H1 (cell line): ENCODE data around the gene TRIP13. TPM values are rescaled to one million over a fixed set of nuclear protein-coding genes. Genes with fewer than 3 reads are reported as not detected.

ENCODE experiments used
- CTCF ChIA-PET: fragments of 300-600 bp; sonication (Branson Sonifier 250); formaldehyde crosslinking; loops from one replicate; lab custom pipeline; 2021; ENCODE audit not compliant: partially characterized antibody; lab: Charles Lee
- POLR2A ChIA-PET: fragments of 300-600 bp; sonication (Branson Sonifier 250); formaldehyde crosslinking; loops from one replicate; lab custom pipeline; 2021; ENCODE audit warnings: inconsistent platforms; ENCODE audit not compliant: partially characterized antibody; lab: Charles Lee
- DNase-seq, 2 experiments: peaks; one replicate each; pipeline versions ENCODE4 v3.0.0 to v3.0.0-alpha.2; 2010 to 2022; ENCODE audit warnings: low spot score in 2 of 2, low read depth in 1 of 2, mixed read lengths in 1 of 2
- FAIRE-seq: peaks from 2 replicates; lab custom pipeline; 2011; peaks lifted over from hg19 to GRCh38; lab: Jason Lieb, UNC
- H2AFZ ChIP-seq: 2 replicates; pipeline ENCODE4 v1.8.1; 2012; ENCODE audit warnings: low read length, inconsistent platforms
- H2AK5ac ChIP-seq: 2 replicates; pipeline ENCODE4 v1.6.1; 2013; ENCODE audit warnings: low read depth, low read length
- H2BK120ac ChIP-seq: replicated peaks from 2 replicates; pipeline ENCODE3; 2013; ENCODE audit warnings: low read depth, low read length, inconsistent platforms
- H2BK12ac ChIP-seq: 2 replicates; pipeline ENCODE4 v1.6.1; 2013; ENCODE audit warnings: low read depth, low read length
- H2BK15ac ChIP-seq: 2 replicates; pipeline ENCODE4 v1.6.1; 2013; ENCODE audit warnings: low read length
- H2BK20ac ChIP-seq: 2 replicates; pipeline ENCODE4 v1.6.1; 2013; ENCODE audit warnings: low read length
- H2BK5ac ChIP-seq: 2 replicates; pipeline ENCODE4 v1.6.1; 2013; ENCODE audit warnings: low read depth, low read length
- H3K14ac ChIP-seq: 2 replicates; pipeline ENCODE4 v1.6.1; 2013; ENCODE audit warnings: inconsistent platforms; ENCODE audit not compliant: insufficient read length
- H3K18ac ChIP-seq: 2 replicates; pipeline ENCODE4 v1.6.1; 2013; ENCODE audit warnings: low read length; ENCODE audit errors: extremely low read depth
- H3K23ac ChIP-seq: 2 replicates; pipeline ENCODE4 v1.6.1; 2013; ENCODE audit warnings: inconsistent platforms; ENCODE audit not compliant: insufficient read length
- H3K23me2 ChIP-seq: 2 replicates; pipeline ENCODE4 v1.6.1; 2013; ENCODE audit warnings: low read depth, low read length
- H3K27ac ChIP-seq: 2 replicates; pipeline ENCODE4 v1.6.1; 2011; ENCODE audit warnings: low read depth, low read length, inconsistent platforms
- H3K27me3 ChIP-seq, 4 experiments: replicated peaks in 1 of 4; 1 replicate in 1 of 4; 2 replicates in 3 of 4; pipeline versions ENCODE4 v1.6.1 to v1.8.1; 2011 to 2013; ENCODE audit warnings: low read length in 3 of 4, mild to moderate bottlenecking in 3 of 4, inconsistent platforms in 2 of 4, mixed read lengths in 2 of 4, moderate library complexity in 1 of 4; ENCODE audit not compliant: control insufficient read depth in 3 of 4, insufficient read depth in 3 of 4; ENCODE audit errors: extremely low read depth in 1 of 4
- H3K36me3 ChIP-seq, 4 experiments: 2 replicates each; pipeline versions ENCODE4 v1.6.1 to v1.8.1; 2011 to 2013; ENCODE audit warnings: mild to moderate bottlenecking in 4 of 4, low read length in 3 of 4, moderate library complexity in 2 of 4, control low read depth in 1 of 4, inconsistent platforms in 1 of 4; ENCODE audit not compliant: insufficient read depth in 4 of 4, control insufficient read depth in 2 of 4
- H3K4ac ChIP-seq: replicated peaks from 2 replicates; pipeline ENCODE3; 2013; ENCODE audit warnings: low read length, low read depth, mixed read lengths, inconsistent platforms; ENCODE audit not compliant: insufficient read length
- H3K4me1 ChIP-seq, 4 experiments: replicated peaks in 1 of 4; 1 replicate in 1 of 4; 2 replicates in 3 of 4; pipeline versions ENCODE4 v1.6.1 to v1.8.1; 2011 to 2013; ENCODE audit warnings: low read length in 3 of 4, inconsistent platforms in 2 of 4, mixed read lengths in 1 of 4; ENCODE audit not compliant: insufficient read depth in 4 of 4, control insufficient read depth in 3 of 4
- H3K4me2 ChIP-seq, 2 experiments: 2 replicates each; pipeline versions ENCODE4 v1.6.1 to v1.8.1; 2011 to 2013; ENCODE audit warnings: low read depth in 2 of 2, low read length in 2 of 2, control low read depth in 1 of 2, inconsistent platforms in 1 of 2, mild to moderate bottlenecking in 1 of 2; ENCODE audit not compliant: insufficient read depth in 1 of 2
- H3K4me3 ChIP-seq, 4 experiments: fragments of 200-600, 300-600 bp in 1 of 4; sonication (generic), shearing (Covaris generic), sonication (Bioruptor Twin) in 1 of 4; 2 replicates each; pipeline versions ENCODE4 v1.5.1 to v1.8.1; 2011 to 2016; ENCODE audit warnings: low read length in 4 of 4, low read depth in 3 of 4, control low read depth in 2 of 4, inconsistent platforms in 2 of 4, mild to moderate bottlenecking in 2 of 4, mixed read lengths in 1 of 4, moderate library complexity in 1 of 4; ENCODE audit not compliant: insufficient read depth in 2 of 4; ENCODE audit errors: extremely low read depth in 1 of 4
- H3K56ac ChIP-seq: replicated peaks from 2 replicates; pipeline ENCODE3; 2013; ENCODE audit warnings: low read depth, mild to moderate bottlenecking, mixed read lengths, low read length, inconsistent platforms; ENCODE audit not compliant: insufficient read length
- H3K79me1 ChIP-seq: 2 replicates; pipeline ENCODE4 v1.6.1; 2013; ENCODE audit warnings: low read depth, low read length, control low read depth
- H3K79me2 ChIP-seq, 2 experiments: 2 replicates each; pipeline versions ENCODE4 v1.6.1 to v1.8.1; 2012 to 2013; ENCODE audit warnings: low read length in 2 of 2, mild to moderate bottlenecking in 2 of 2, inconsistent platforms in 1 of 2; ENCODE audit not compliant: insufficient read depth in 2 of 2, control insufficient read depth in 1 of 2
- H3K9ac ChIP-seq, 4 experiments: replicated peaks in 1 of 4; 1 replicate in 1 of 4; 2 replicates in 3 of 4; pipeline versions ENCODE4 v1.6.1 to v1.8.1; 2011 to 2013; ENCODE audit warnings: low read depth in 3 of 4, low read length in 3 of 4, control low read depth in 2 of 4, mild to moderate bottlenecking in 2 of 4, moderate library complexity in 2 of 4, inconsistent platforms in 1 of 4; ENCODE audit errors: extremely low read depth in 1 of 4
- H3K9me3 ChIP-seq, 2 experiments: 2 replicates each; pipeline versions ENCODE4 v1.6.1 to v1.8.1; 2012 to 2013; ENCODE audit warnings: mild to moderate bottlenecking in 2 of 2, moderate library complexity in 2 of 2, control low read depth in 1 of 2, inconsistent platforms in 1 of 2, low read depth in 1 of 2, low read length in 1 of 2, mixed read lengths in 1 of 2; ENCODE audit not compliant: insufficient read depth in 2 of 2
- H4K20me1 ChIP-seq, 2 experiments: replicated peaks in 1 of 2; 2 replicates each; pipeline versions ENCODE3 to v1.8.1; 2011 to 2013; ENCODE audit warnings: inconsistent platforms in 2 of 2, low read length in 2 of 2, mild to moderate bottlenecking in 1 of 2; ENCODE audit not compliant: insufficient read depth in 2 of 2, control insufficient read depth in 1 of 2
- H4K5ac ChIP-seq: 2 replicates; pipeline ENCODE4 v1.6.1; 2013; ENCODE audit warnings: low read length, low read depth, mixed read lengths, inconsistent platforms; ENCODE audit not compliant: insufficient read length
- H4K8ac ChIP-seq: 2 replicates; pipeline ENCODE4 v1.8.0; 2013; ENCODE audit warnings: mild to moderate bottlenecking, moderate library complexity, low read length, inconsistent platforms; ENCODE audit not compliant: insufficient read depth; ENCODE audit errors: extremely low read depth
- H4K91ac ChIP-seq: replicated peaks from 2 replicates; pipeline ENCODE3; 2013; ENCODE audit warnings: low read length, mixed read lengths, inconsistent platforms; ENCODE audit not compliant: insufficient read length
- ASH2L ChIP-seq: fragments of 200-600, 300-600 bp; sonication (generic); IDR thresholded peaks from one replicate; pipeline ENCODE4 v1.7.1; 2017; ENCODE audit warnings: low read length
- BACH1 ChIP-seq: IDR thresholded peaks from 2 replicates; pipeline ENCODE4 v1.6.1; 2012; ENCODE audit warnings: low read length, improper control_type of control experiment
- CBX5 ChIP-seq: fragments of 300-800, 300-1000 bp; sonication (generic); IDR thresholded peaks from 2 replicates; pipeline ENCODE4 v1.7.1; 2016; ENCODE audit warnings: antibody characterized with exemption, low read length, low read depth
- CTBP2 ChIP-seq: IDR thresholded peaks from 2 replicates; pipeline ENCODE4 v1.7.0; 2011; ENCODE audit warnings: borderline replicate concordance, mild to moderate bottlenecking, moderate library complexity, mixed read lengths, low read length; ENCODE audit not compliant: insufficient read depth, insufficient read length
- NRF1 ChIP-seq: IDR thresholded peaks from 2 replicates; pipeline ENCODE4 v1.6.1; 2011; ENCODE audit warnings: mild to moderate bottlenecking, low read depth, low read length, improper control_type of control experiment
- RXRA ChIP-seq: IDR thresholded peaks from 2 replicates; pipeline ENCODE4 v1.6.1; 2011; ENCODE audit warnings: low read depth, mild to moderate bottlenecking, low read length, moderate library complexity; ENCODE audit not compliant: insufficient read depth
- SAP30 ChIP-seq: fragments of 300-600 bp; sonication (generic); IDR thresholded peaks from 2 replicates; pipeline ENCODE4 v1.7.1; 2012; ENCODE audit warnings: low read length, moderate library complexity, mild to moderate bottlenecking, inconsistent platforms; ENCODE audit not compliant: insufficient read depth, insufficient replicate concordance
- SIN3A ChIP-seq, 2 experiments: IDR thresholded peaks in 1 of 2; conservative IDR thresholded peaks in 1 of 2; 2 replicates each; pipeline ENCODE4 v1.6.1; 2011 to 2012; ENCODE audit warnings: low read length in 2 of 2, improper control_type of control experiment in 1 of 2, low read depth in 1 of 2, mild to moderate bottlenecking in 1 of 2
- SP4 ChIP-seq: IDR thresholded peaks from 2 replicates; pipeline ENCODE4 v1.6.1; 2012; ENCODE audit warnings: low read length, inconsistent platforms
- TCF12 ChIP-seq: IDR thresholded peaks from 2 replicates; pipeline ENCODE4 v1.6.1; 2011; ENCODE audit warnings: low read depth, mild to moderate bottlenecking, low read length
- WGBS, 2 experiments: shearing (Covaris generic) in 1 of 2; methylation state at CpG; one replicate each; pipeline versions ENCODE4 v1.1.6 to v1.1.7; 2013 to 2015; ENCODE audit warnings: low lambda C conversion rate in 2 of 2, mixed read lengths in 2 of 2, inconsistent platforms in 1 of 2, low coverage in 1 of 2, missing lambda C conversion rate in 1 of 2; ENCODE audit not compliant: insufficient replicate concordance in 2 of 2, insufficient coverage in 1 of 2, insufficient read length in 1 of 2; ENCODE audit errors: extremely low coverage in 1 of 2, missing lambda C conversion rate in 1 of 2; 5-methylcytosine and 5-hydroxymethylcytosine counted together
- polyA plus RNA-seq, 7 experiments: library from polyadenylated mRNA; depleted of rRNA in 3 of 7; stranded (reverse) in 5 of 7; unstranded in 2 of 7; fragments of >200 nt in 5 of 7; fragments of 200-250 nt in 2 of 7; gene quantifications; 1 replicate in 5 of 7; 2 replicates in 1 of 7; 4 replicates in 1 of 7; pipeline versions ENCODE4 v1.2.1 to v1.2.3, GENCODE V29; 2011 to 2013; ENCODE audit warnings: missing spikeins in 2 of 7, mixed read lengths in 2 of 7
- total RNA-seq: library from RNA; stranded (reverse); fragmentation: NEBNext Ultra II Directional; extraction: Animal tissue kit (Norgen Biotek cat#: 25700); gene quantifications from 2 replicates; pipeline ENCODE4 v1.2.1, GENCODE V29; 2021

Gene TRIP13
- total and polyA plus RNA-seq, 2 of the 8 experiments (the other 6 are each of a cell fraction or from before 2014, with no cell fraction given), result 20.0 to 39.2 TPM

GRCh38 chr5:861442-862366 is 31.0 kb upstream of the TRIP13 start:
- Histone ChIP-seq H3K36me3 (peaks cover 12 to 35% (median 27%) of the 10 kb centered on the region in 4 experiments; a peak in 6 of 8 replicates), H3K79me1 (no peaks in the 10 kb centered on the region; the same call in none of the 2 replicates)
- WGBS, 2 experiments, result 90% methylated on average over 18 of the region's 22 CpGs; no CpG with 5 or more reads in 1 of the 2 experiments
- POLR2A ChIA-PET, result interaction anchor here (0.6 to 6.9 kb wide), 14 partner anchors 8 to 386 kb away, joined by 3 to 46 read pairs (median 4); partner anchors contain the start of genes BRD9, TRIP13 and ZDHHC11
- TF ChIP-seq CTBP2 (no peak), BACH1 (no peak), TCF12 (no peak), CBX5 (no peak), NRF1 (no peak), SP4 (no peak), ASH2L (no peak), SAP30 (no peak), RXRA (no peak), SIN3A (conservative IDR thresholded peaks at IDR 0.05 in 1 of 2, IDR thresholded peaks at IDR 0.05 in 1 of 2; ENCODE audit: low read depth in 1 of 2, low read length in 2 of 2) (no peak)
- TF ChIP-seq, all 59 proteins: peak for 0
- H4K20me1 ChIP-seq, result peaks cover 6 to 38% of the 10 kb centered on the region in 2 experiments
- no peak overlapping the region for H4K8ac ChIP-seq
- no peak overlapping the region for H3K27ac ChIP-seq
- H3K18ac ChIP-seq, result no peak overlapping the region; the same call in 1 of the 2 replicates
- no peak overlapping the region for H2BK12ac ChIP-seq
- no peak overlapping the region for H3K9ac ChIP-seq
- no peak overlapping the region for H3K4ac ChIP-seq
- H3K14ac ChIP-seq, result no peak overlapping the region
- no peaks in the 10 kb centered on the region for H3K79me2 ChIP-seq
- no peak for DNase-seq
- no peak overlapping the region for H3K4me2 ChIP-seq
- H2BK15ac ChIP-seq, result no peak overlapping the region
- CTCF ChIA-PET, result interaction anchor here (1.1 to 3.3 kb wide), 4 partner anchors 8 to 147 kb away, joined by 3 to 12 read pairs (median 4); partner anchors contain the start of gene NKD2
- H3K4me1 ChIP-seq, result no peaks in the 10 kb centered on the region
- H2AFZ ChIP-seq, result no peak overlapping the region
- no peaks in the 10 kb centered on the region for H3K27me3 ChIP-seq
- no peak overlapping the region for H4K5ac ChIP-seq
- no peak for FAIRE-seq
- peaks cover 2% of the 10 kb centered on the region; the same call in 1 of the 2 replicates for H3K23me2 ChIP-seq
- no peak overlapping the region for H3K23ac ChIP-seq
- H4K91ac ChIP-seq, result no peak overlapping the region
- H3K9me3 ChIP-seq, result no peaks in the 10 kb centered on the region
- H3K56ac ChIP-seq, result no peak overlapping the region
- no peak overlapping the region for H2AK5ac ChIP-seq
- H2BK5ac ChIP-seq, result no peak overlapping the region; the same call in 1 of the 2 replicates
- no peak overlapping the region for H2BK20ac ChIP-seq
- no peak overlapping the region for H3K4me3 ChIP-seq
- no peak overlapping the region for H2BK120ac ChIP-seq
